Fibroblast of lung (primary cell): ENCODE data around the gene SFSWAP. TPM values are rescaled to one million over a fixed set of nuclear protein-coding genes. Genes with fewer than 3 reads are reported as not detected.
A peak's percentile ranks its signal among the peaks of the same experiment; 100 is the strongest.

ENCODE experiments used
- DNase-seq, 2 donors: peaks; one replicate each; pipeline versions ENCODE4 v3.0.0 to v3.0.0-alpha.2; 2010; ENCODE audit warnings: low read depth in 2 of 2
- H2AFZ ChIP-seq: 2 replicates; pipeline ENCODE4 v1.5.1; 2012; ENCODE audit warnings: low read length, control low read depth, inconsistent platforms
- H3K27ac ChIP-seq: 2 replicates; pipeline ENCODE4 v1.5.1; 2011; ENCODE audit warnings: low read length, control low read depth; ENCODE audit not compliant: insufficient read depth
- H3K27me3 ChIP-seq: 2 replicates; pipeline ENCODE4 v1.5.1; 2011; ENCODE audit warnings: mild to moderate bottlenecking, low read length; ENCODE audit not compliant: control insufficient read depth, insufficient read depth
- H3K36me3 ChIP-seq: 2 replicates; pipeline ENCODE4 v1.5.1; 2011; ENCODE audit warnings: low read length; ENCODE audit not compliant: control insufficient read depth, insufficient read depth
- H3K4me1 ChIP-seq: 2 replicates; pipeline ENCODE4 v1.5.1; 2011; ENCODE audit warnings: low read length; ENCODE audit not compliant: control insufficient read depth, insufficient read depth; ENCODE audit errors: extremely low read depth
- H3K4me2 ChIP-seq: 2 replicates; pipeline ENCODE4 v1.5.1; 2011; ENCODE audit warnings: low read length, control low read depth; ENCODE audit not compliant: insufficient read depth; ENCODE audit errors: extremely low read depth
- H3K4me3 ChIP-seq, 4 experiments: fragments of 200-600 bp in 1 of 4; sonication (generic) in 1 of 4; replicated peaks in 1 of 4; 2 replicates each; pipeline ENCODE4 v1.5.1; 2011 to 2016; ENCODE audit warnings: low read length in 4 of 4, low read depth in 3 of 4, mild to moderate bottlenecking in 3 of 4, control low read depth in 2 of 4, inconsistent platforms in 1 of 4, mixed read lengths in 1 of 4; ENCODE audit not compliant: insufficient read depth in 1 of 4; ENCODE audit errors: control extremely low read depth in 1 of 4
- H3K79me2 ChIP-seq: 2 replicates; pipeline ENCODE4 v1.5.1; 2012; ENCODE audit warnings: mild to moderate bottlenecking, low read length, inconsistent platforms; ENCODE audit not compliant: control insufficient read depth, insufficient read depth
- H3K9ac ChIP-seq: 2 replicates; pipeline ENCODE4 v1.5.1; 2011; ENCODE audit warnings: mild to moderate bottlenecking, low read length, control low read depth; ENCODE audit not compliant: insufficient read depth
- H3K9me3 ChIP-seq: 2 replicates; pipeline ENCODE4 v1.5.1; 2012; ENCODE audit warnings: low read depth, low read length; ENCODE audit not compliant: control insufficient read depth, insufficient read depth
- H4K20me1 ChIP-seq: 2 replicates; pipeline ENCODE4 v1.5.1; 2011; ENCODE audit warnings: low read length; ENCODE audit not compliant: control insufficient read depth, insufficient read depth; ENCODE audit errors: extremely low read depth
- EZH2 ChIP-seq: IDR thresholded peaks from 2 replicates; pipeline ENCODE4 v1.5.1; 2012; ENCODE audit warnings: low read length, control low read depth, mild to moderate bottlenecking; ENCODE audit errors: missing control alignments
- polyA plus RNA-seq, 2 donors: library from polyadenylated mRNA; depleted of rRNA in 1 of 2; stranded (reverse) in 1 of 2; unstranded in 1 of 2; fragments of >200 nt; gene quantifications; 2 replicates each; pipeline ENCODE4 v1.2.1, GENCODE V29; 2011 to 2012; ENCODE audit warnings: missing spikeins in 1 of 2
- total RNA-seq: library from RNA; depleted of rRNA; stranded (reverse); fragments of >200 nt; gene quantifications from 2 replicates; pipeline ENCODE4 v1.2.1, GENCODE V29; 2014
- TF ChIP-seq, protein P1 (sequence below), 2 donors: IDR thresholded peaks in 1 of 2; conservative IDR thresholded peaks in 1 of 2; 1 replicate in 1 of 2; 2 replicates in 1 of 2; pipeline ENCODE4 v1.5.1; 2011 to 2012; ENCODE audit warnings: low read length in 2 of 2, control low read depth in 1 of 2, inconsistent platforms in 1 of 2, low read depth in 1 of 2, mild to moderate bottlenecking in 1 of 2

The SFSWAP gene
- total and polyA plus RNA-seq, 2 donors (not counting 1 experiment from before 2014, with no cell fraction given): 9.9 to 23.3 TPM

DNA sequence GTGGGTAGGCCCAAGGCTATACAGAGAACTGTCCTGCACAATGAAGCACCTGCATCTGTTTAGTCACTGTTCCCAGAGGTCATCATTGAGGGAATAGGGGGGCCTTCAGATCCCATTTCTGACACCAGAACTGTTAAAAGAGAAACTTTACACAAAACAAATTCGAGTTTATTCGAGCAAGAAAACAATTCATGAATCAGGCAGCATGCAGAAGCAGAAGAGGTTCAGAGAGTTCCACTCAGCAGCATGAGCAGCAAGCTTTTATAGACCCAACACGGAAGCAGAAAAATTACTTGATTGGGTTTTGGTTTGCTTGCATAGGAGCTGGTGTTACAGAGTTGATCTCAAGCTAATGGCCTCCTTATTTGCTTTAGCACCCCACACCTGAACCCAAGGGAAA lies 1.7 kb upstream of the SFSWAP start:
- no peaks in the 10 kb centered on the region for H3K27me3 ChIP-seq
- no peak overlapping the region for H2AFZ ChIP-seq

GRCh38 chr12:131711551-131712205 lies 788 bp downstream of the SFSWAP start:
- H3K4me3 ChIP-seq: peak overlapping the region; percentile 78 to 97 (median 90)
- TF ChIP-seq, protein P1, sequence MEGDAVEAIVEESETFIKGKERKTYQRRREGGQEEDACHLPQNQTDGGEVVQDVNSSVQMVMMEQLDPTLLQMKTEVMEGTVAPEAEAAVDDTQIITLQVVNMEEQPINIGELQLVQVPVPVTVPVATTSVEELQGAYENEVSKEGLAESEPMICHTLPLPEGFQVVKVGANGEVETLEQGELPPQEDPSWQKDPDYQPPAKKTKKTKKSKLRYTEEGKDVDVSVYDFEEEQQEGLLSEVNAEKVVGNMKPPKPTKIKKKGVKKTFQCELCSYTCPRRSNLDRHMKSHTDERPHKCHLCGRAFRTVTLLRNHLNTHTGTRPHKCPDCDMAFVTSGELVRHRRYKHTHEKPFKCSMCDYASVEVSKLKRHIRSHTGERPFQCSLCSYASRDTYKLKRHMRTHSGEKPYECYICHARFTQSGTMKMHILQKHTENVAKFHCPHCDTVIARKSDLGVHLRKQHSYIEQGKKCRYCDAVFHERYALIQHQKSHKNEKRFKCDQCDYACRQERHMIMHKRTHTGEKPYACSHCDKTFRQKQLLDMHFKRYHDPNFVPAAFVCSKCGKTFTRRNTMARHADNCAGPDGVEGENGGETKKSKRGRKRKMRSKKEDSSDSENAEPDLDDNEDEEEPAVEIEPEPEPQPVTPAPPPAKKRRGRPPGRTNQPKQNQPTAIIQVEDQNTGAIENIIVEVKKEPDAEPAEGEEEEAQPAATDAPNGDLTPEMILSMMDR (conservative IDR thresholded peaks at IDR 0.05 in 1 of 2, IDR thresholded peaks at IDR 0.05 in 1 of 2; ENCODE audit: low read depth in 1 of 2, low read length in 2 of 2): no peak
- TF ChIP-seq EZH2: no peak
- H2AFZ ChIP-seq: no peak overlapping the region
- H3K79me2 ChIP-seq: peaks cover 32% of the 10 kb centered on the region
- H3K27me3 ChIP-seq: no peaks in the 10 kb centered on the region
- peak overlapping the region; percentile 100 for H3K27ac ChIP-seq
- no peak for DNase-seq
- peak overlapping the region; percentile 96 for H3K4me2 ChIP-seq
- H4K20me1 ChIP-seq: no peaks in the 10 kb centered on the region
- H3K9me3 ChIP-seq: no peaks in the 10 kb centered on the region
- H3K4me1 ChIP-seq: peaks cover 2% of the 10 kb centered on the region
- H3K9ac ChIP-seq: peak overlapping the region; percentile 99
- peaks cover 5% of the 10 kb centered on the region for H3K36me3 ChIP-seq

More for the DNA sequence above, 1.7 kb upstream of the SFSWAP start:
- H3K9me3 ChIP-seq: no peaks in the 10 kb centered on the region
- H3K79me2 ChIP-seq: peaks cover 30% of the 10 kb centered on the region
- H3K4me3 ChIP-seq: no peak overlapping the region
- H3K4me1 ChIP-seq: peaks cover 2% of the 10 kb centered on the region
- H3K36me3 ChIP-seq: no peaks in the 10 kb centered on the region
- no peak for DNase-seq
- TF ChIP-seq, protein P1 (conservative IDR thresholded peaks at IDR 0.05 in 1 of 2, IDR thresholded peaks at IDR 0.05 in 1 of 2; ENCODE audit: low read depth in 1 of 2, low read length in 2 of 2): no peak
- no peak for TF ChIP-seq EZH2
- H3K4me2 ChIP-seq: no peak overlapping the region
- H4K20me1 ChIP-seq: no peaks in the 10 kb centered on the region
- no peak overlapping the region for H3K27ac ChIP-seq
- H3K9ac ChIP-seq: no peak overlapping the region

DNA sequence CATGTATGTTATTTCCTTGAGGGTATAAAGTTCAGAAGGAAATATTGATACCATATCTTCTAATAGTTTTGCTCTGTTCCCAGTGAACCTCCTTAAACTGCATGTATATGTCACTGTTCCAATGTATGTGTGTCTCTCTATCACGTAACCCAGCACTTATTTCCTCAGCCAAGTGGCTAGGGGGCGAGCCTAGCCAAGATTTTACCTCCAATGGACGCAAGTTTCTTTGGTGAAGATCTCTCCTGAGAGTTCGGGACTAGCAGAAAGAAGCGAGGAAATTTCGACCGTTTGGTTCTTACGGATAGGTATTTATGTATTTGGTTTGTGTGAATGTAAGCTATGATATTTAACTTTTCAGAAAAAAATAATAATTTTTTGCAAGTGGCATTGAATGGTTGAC lies 2.5 kb downstream of the SFSWAP start:
- Histone ChIP-seq H3K9me3 (no peaks in the 10 kb centered on the region), H3K36me3 (peaks cover 5% of the 10 kb centered on the region), H2AFZ (no peak overlapping the region), H3K4me1 (peaks cover 2% of the 10 kb centered on the region), H4K20me1 (no peaks in the 10 kb centered on the region), H3K79me2 (peaks cover 32% of the 10 kb centered on the region), H3K4me3 (no peak overlapping the region), H3K4me2 (no peak overlapping the region), H3K27ac (no peak overlapping the region), H3K27me3 (no peaks in the 10 kb centered on the region), H3K9ac (no peak overlapping the region)
- TF ChIP-seq EZH2: no peak
- TF ChIP-seq, protein P1 (conservative IDR thresholded peaks at IDR 0.05 in 1 of 2, IDR thresholded peaks at IDR 0.05 in 1 of 2; ENCODE audit: low read depth in 1 of 2, low read length in 2 of 2): no peak
- no peak for DNase-seq
